PC-9 (cell line): Measurements from ENCODE around the gene FAM78B.

ENCODE experiments used
- CTCF ChIP-seq: fragments of 200-600 bp; sonication (generic); conservative IDR thresholded peaks from 2 replicates; pipeline ENCODE4 v1.6.1; 2017; ENCODE audit warnings: mixed run types, antibody characterized with exemption, mild to moderate bottlenecking, moderate library complexity
- EZH2 ChIP-seq: fragments of 200-600 bp; sonication (generic); IDR thresholded peaks from 2 replicates; pipeline ENCODE4 v1.8.0; 2017; ENCODE audit warnings: antibody characterized with exemption, low read depth

DNA sequence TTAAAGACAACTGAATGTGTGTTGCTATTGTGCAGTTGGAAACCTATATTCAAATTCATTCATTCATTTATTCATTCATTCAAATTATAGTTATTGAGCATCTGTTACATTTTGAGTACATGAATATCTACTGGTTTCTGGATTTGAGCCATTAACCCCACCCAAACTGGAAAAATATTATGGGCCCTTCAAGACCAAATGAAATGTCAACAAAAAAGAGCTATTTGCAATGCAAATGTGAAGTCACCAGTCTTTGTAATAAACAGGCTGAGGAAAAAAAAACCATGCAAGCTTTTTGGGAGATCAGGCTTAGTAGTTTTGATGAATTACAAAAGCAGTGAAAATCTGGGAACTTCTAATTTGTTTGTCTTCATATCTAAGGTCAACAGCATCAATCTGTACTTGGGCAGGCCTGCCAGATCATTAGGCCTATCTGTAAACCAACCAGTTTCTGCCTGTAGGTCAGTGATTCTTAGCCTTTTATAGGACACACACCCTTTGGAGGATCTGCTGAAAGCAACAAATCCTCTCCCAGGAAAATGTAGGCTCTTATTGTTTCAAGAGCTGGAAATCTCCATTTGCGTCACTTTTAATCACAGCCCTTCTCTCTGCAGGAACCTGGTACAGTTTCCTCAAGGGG lies 134.7 kb downstream of the FAM78B start:
- TF ChIP-seq EZH2 (no peak), CTCF (no peak)
